HAP-1 (cell line): ENCODE measurements around the gene ZFP2.

Experiments
- DNase-seq, 2 experiments: peaks; one replicate each; pipeline ENCODE4 v3.0.0-alpha.2; 2016 to 2020; ENCODE audit warnings: low spot score in 2 of 2
- H3K27me3 ChIP-seq: fragments of 250-450 bp; sonication (Bioruptor Pico); 2 replicates; pipeline ENCODE4 v1.5.1; 2020; ENCODE audit warnings: low read depth, mild to moderate bottlenecking, moderate library complexity
- H3K36me3 ChIP-seq: fragments of 250-450 bp; sonication (Bioruptor Pico); replicated peaks from 2 replicates; pipeline ENCODE4 v1.5.1; 2020; ENCODE audit warnings: mild to moderate bottlenecking
- H3K4me1 ChIP-seq: fragments of 250-450 bp; sonication (Bioruptor Pico); 2 replicates; pipeline ENCODE4 v1.5.1; 2020; ENCODE audit warnings: mild to moderate bottlenecking
- H3K4me3 ChIP-seq: fragments of 250-450 bp; sonication (Bioruptor Pico); 2 replicates; pipeline ENCODE4 v1.5.1; 2020; ENCODE audit warnings: mild to moderate bottlenecking, moderate library complexity
- H3K9me3 ChIP-seq: fragments of 250-450 bp; sonication (Bioruptor Pico); 2 replicates; pipeline ENCODE4 v1.5.1; 2020; ENCODE audit warnings: mild to moderate bottlenecking, moderate library complexity
- in situ Hi-C: fragments of 300-500 bp; cut with MboI; formaldehyde crosslinking; loops from 3 replicates; pipeline ENCODE4 v1.14.3; 2020; ENCODE audit warnings: low sequenced_read_pairs, inconsistent platforms, mixed read lengths

The ZFP2 gene

GRCh38 chr5:178899289-178899688 lies 3.6 kb downstream of the ZFP2 start:
- in situ Hi-C loops: no loop called here
- no peak overlapping the region for H3K4me3 ChIP-seq
- no peak for DNase-seq
- H3K36me3 ChIP-seq: no peaks in the 10 kb centered on the region
- no peaks in the 10 kb centered on the region for H3K27me3 ChIP-seq
- no peaks in the 10 kb centered on the region; the same call in 1 of the 2 replicates for H3K9me3 ChIP-seq
- no peaks in the 10 kb centered on the region for H3K4me1 ChIP-seq

- in situ Hi-C loops: no loop called here
- H3K4me1 ChIP-seq: no peaks in the 10 kb centered on the region
- no peaks in the 10 kb centered on the region for H3K9me3 ChIP-seq
- H3K4me3 ChIP-seq: no peak overlapping the region
- no peaks in the 10 kb centered on the region for H3K27me3 ChIP-seq
- DNase-seq: no peak
- H3K36me3 ChIP-seq: no peaks in the 10 kb centered on the region
Measured at GRCh38 chr5:178902849-178903248, 7.1 kb downstream of the ZFP2 start.

GRCh38 chr5:178931846-178932760 lies 36.4 kb downstream of the ZFP2 start:
- DNase-seq: no peak
- Histone ChIP-seq H3K9me3 (peaks cover 11% of the 10 kb centered on the region; the same call in 1 of the 2 replicates), H3K4me1 (no peaks in the 10 kb centered on the region), H3K36me3 (no peaks in the 10 kb centered on the region), H3K4me3 (no peak overlapping the region), H3K27me3 (no peaks in the 10 kb centered on the region)
- in situ Hi-C loops: no loop called here

GRCh38 chr5:178940569-178941360 lies 45.1 kb downstream of the ZFP2 start, which contains the start of gene ZNF454:
TSS of gene ZNF454 (plus strand) at chr5:178941198. CDS start at chr5:178942792, 1,594 bp downstream.
- H3K4me1 ChIP-seq: no peaks in the 10 kb centered on the region
- in situ Hi-C loops: no loop called here
- no peaks in the 10 kb centered on the region for H3K27me3 ChIP-seq
- no peaks in the 10 kb centered on the region for H3K36me3 ChIP-seq
- peaks cover 3% of the 10 kb centered on the region; the same call in 1 of the 2 replicates for H3K9me3 ChIP-seq
- no peak for DNase-seq
- H3K4me3 ChIP-seq: no peak within 1 kb of the TSS

DNA sequence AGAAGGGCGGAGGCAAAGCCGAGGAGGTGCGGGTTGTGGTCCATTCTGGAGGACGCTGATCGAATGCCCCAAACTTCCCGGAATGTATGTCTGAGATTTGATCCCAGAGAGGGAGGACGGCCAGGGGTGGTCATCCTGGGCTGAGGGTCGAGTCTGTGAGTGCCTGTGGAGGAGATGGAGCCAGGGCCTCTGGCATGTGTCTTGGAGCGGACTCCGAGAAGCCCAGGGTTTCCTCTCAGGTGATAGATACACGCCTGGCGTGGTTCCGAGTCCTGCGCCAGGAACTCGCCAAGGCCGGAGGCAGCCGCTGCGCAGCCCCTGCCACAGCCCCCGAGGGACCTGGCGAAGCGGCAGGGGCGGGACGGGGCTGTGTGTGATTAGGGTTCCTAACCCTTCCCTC lies 45.6 kb downstream of the ZFP2 start:
- no peak overlapping the region for H3K4me3 ChIP-seq
- DNase-seq: no peak

GRCh38 chr5:178965465-178966055 lies 69.8 kb downstream of the ZFP2 start:
- Histone ChIP-seq H3K4me1 (no peaks in the 10 kb centered on the region), H3K4me3 (no peak overlapping the region), H3K27me3 (no peaks in the 10 kb centered on the region), H3K9me3 (peaks cover 7% of the 10 kb centered on the region; the same call in 1 of the 2 replicates), H3K36me3 (no peaks in the 10 kb centered on the region)
- in situ Hi-C loops: no loop called here
- DNase-seq: no peak

More for the DNA sequence above, 45.6 kb downstream of the ZFP2 start:
- Histone ChIP-seq H3K27me3 (no peaks in the 10 kb centered on the region), H3K4me1 (no peaks in the 10 kb centered on the region), H3K36me3 (no peaks in the 10 kb centered on the region), H3K9me3 (peaks cover 3% of the 10 kb centered on the region; the same call in 1 of the 2 replicates)
- in situ Hi-C loops: no loop called here

- Histone ChIP-seq H3K9me3 (no peaks in the 10 kb centered on the region), H3K4me1 (no peaks in the 10 kb centered on the region), H3K36me3 (no peaks in the 10 kb centered on the region), H3K4me3 (no peak overlapping the region), H3K27me3 (no peaks in the 10 kb centered on the region)
- in situ Hi-C loops: no loop called here
- DNase-seq: no peak
Measured at GRCh38 chr5:178981381-178981780, 85.7 kb downstream of the ZFP2 start.
